Measurements from ENCODE around the gene MIP. TPM values are rescaled to one million over a fixed set of nuclear protein-coding genes. Genes with fewer than 3 reads are reported as not detected.

MIP gene
- total RNA-seq, 1 experiment from 2014 or later, result 0.17 TPM

GRCh38 chr12:56462565-56462964, 8.1 kb upstream of the MIP start:
- Histone ChIP-seq H3K79me1 (ENCODE audit: insufficient read depth, low read depth, low read length, poor library complexity, severe bottlenecking) (no peaks in the 10 kb centered on the region), H4K5ac (ENCODE audit: insufficient read length, low read depth, low read length) (no peak overlapping the region), H3K18ac (ENCODE audit: insufficient read length, low read depth, low read length) (no peak overlapping the region), H3K27me3 (ENCODE audit: insufficient read depth, low read length) (no peaks in the 10 kb centered on the region), H3K23me2 (ENCODE audit: insufficient read length, low read depth, low read length, poor library complexity, severe bottlenecking) (no peaks in the 10 kb centered on the region), H3K79me2 (ENCODE audit: insufficient read depth, low read length) (no peaks in the 10 kb centered on the region), H3K9me3 (ENCODE audit: control insufficient read depth, low read depth, low read length) (no peaks in the 10 kb centered on the region), H3K4ac (ENCODE audit: low read depth, low read length) (no peak overlapping the region), H3K27ac (ENCODE audit: insufficient read length, low read depth, low read length) (no peak overlapping the region), H3K23ac (ENCODE audit: insufficient read length, low read depth, low read length) (no peak overlapping the region), H2BK15ac (ENCODE audit: low read depth, low read length) (no peak overlapping the region), H4K8ac (replicated peaks; ENCODE audit: insufficient read length, low read depth, low read length) (no peak overlapping the region), H3T11ph (ENCODE audit: low read length) (no peak overlapping the region), H2BK12ac (ENCODE audit: insufficient read length, low read depth, low read length) (no peak overlapping the region), H2AK5ac (ENCODE audit: insufficient read length, low read length) (no peak overlapping the region), H2BK20ac (ENCODE audit: low read depth, low read length, poor library complexity, severe bottlenecking) (no peak overlapping the region), H2BK120ac (ENCODE audit: low read depth, low read length, poor library complexity, severe bottlenecking) (no peak overlapping the region), H2BK5ac (ENCODE audit: insufficient read length, low read length) (no peak overlapping the region), H3K14ac (ENCODE audit: insufficient read depth, low read length) (no peak overlapping the region), H4K91ac (ENCODE audit: insufficient read length, low read depth, low read length) (no peak overlapping the region), H3K4me1 (ENCODE audit: insufficient read depth, low read length) (no peaks in the 10 kb centered on the region), H3K56ac (ENCODE audit: insufficient read length, low read depth, low read length) (no peak overlapping the region), H4K20me1 (ENCODE audit: control insufficient read depth, insufficient read depth, insufficient read length) (no peaks in the 10 kb centered on the region), H2AFZ (ENCODE audit: low read length) (no peak overlapping the region), H3K9ac (ENCODE audit: extremely low read depth, insufficient read length, low read length) (no peak overlapping the region), H3K4me2 (ENCODE audit: insufficient read depth, insufficient read length, low read length) (no peak overlapping the region)
- Mint-ChIP-seq H3K27ac (peak overlapping the region in 1 of 3 experiments; percentile 44; a peak in 3 of 7 replicates), H3K36me3 (ENCODE audit: insufficient read depth in 1 of 3, low read depth in 3 of 3) (no peaks in the 10 kb centered on the region), H3K9me3 (no peaks in the 10 kb centered on the region), H3K4me1 (peaks cover 19 to 26% of the 10 kb centered on the region in 2 experiments), H3K4me3 (no peak overlapping the region), H3K27me3 (ENCODE audit: low read depth) (no peaks in the 10 kb centered on the region)
- peak; percentile 50 for DNase-seq
- TF ChIP-seq CTCF (conservative IDR thresholded peaks at IDR 0.05), result no peak
